SK-N-MC (cell line): ENCODE measurements around the gene PON2.
"Not testable (repeated sequence)": the region's sequence is repeated elsewhere in the genome, so short reads cannot be mapped to it uniquely, and the experiment has no call there.

Experiments used
- DNase-seq: peaks from one replicate; pipeline ENCODE4 v3.0.0-alpha.2; 2011; ENCODE audit warnings: low read depth, low spot score
- H3K27ac ChIP-seq: fragments of 200-600 bp; sonication (generic); 2 replicates; pipeline ENCODE4 v1.5.1; 2016; ENCODE audit warnings: mixed run types
- H3K36me3 ChIP-seq: fragments of 200-600 bp; sonication (generic); 2 replicates; pipeline ENCODE4 v1.6.1; 2017; ENCODE audit warnings: antibody characterized with exemption, low read length, mixed read lengths; ENCODE audit not compliant: insufficient read depth
- H3K4me3 ChIP-seq: fragments of 200-600 bp; sonication (generic); 2 replicates; pipeline ENCODE4 v1.5.1; 2016
- H3K9ac ChIP-seq: fragments of 200-600 bp; sonication (generic); 2 replicates; pipeline ENCODE4 v1.8.0; 2017; ENCODE audit warnings: mixed run types, mixed read lengths; ENCODE audit not compliant: insufficient read length
- H3K9me3 ChIP-seq: fragments of 200-600 bp; sonication (generic); 2 replicates; pipeline ENCODE4 v1.6.1; 2017; ENCODE audit warnings: low read depth, mild to moderate bottlenecking, antibody characterized with exemption, low read length, moderate library complexity, mixed read lengths
- EZH2 ChIP-seq: fragments of 200-600 bp; sonication (generic); IDR thresholded peaks from one replicate; pipeline ENCODE4 v1.6.1; 2017; ENCODE audit warnings: antibody characterized with exemption
- FOXP2 ChIP-seq: optimal IDR thresholded peaks from 2 replicates; pipeline ENCODE3; 2011; ENCODE audit warnings: mild to moderate bottlenecking, moderate library complexity; ENCODE audit not compliant: insufficient read depth; ENCODE audit errors: extremely low read length, control extremely low read depth
- POLR2AphosphoS5 ChIP-seq: IDR thresholded peaks from 2 replicates; pipeline ENCODE4 v1.6.1; 2012; ENCODE audit warnings: mild to moderate bottlenecking, low read depth, low read length, borderline replicate concordance

PON2 gene

GRCh38 chr7:95398155-95398940 is 36.5 kb downstream of the PON2 start:
- Histone ChIP-seq H3K9me3 (no peaks in the 10 kb centered on the region), H3K4me3 (no peak overlapping the region), H3K9ac (no peak overlapping the region), H3K27ac (no peak overlapping the region), H3K36me3 (no peaks in the 10 kb centered on the region)
- no peak for DNase-seq
- TF ChIP-seq FOXP2 = no peak
- TF ChIP-seq POLR2AphosphoS5 = no peak
- no peak for TF ChIP-seq EZH2

GRCh38 chr7:95397381-95397780 is 37.4 kb downstream of the PON2 start:
- no peak overlapping the region for H3K4me3 ChIP-seq
- DNase-seq = no peak
- no peaks in the 10 kb centered on the region for H3K36me3 ChIP-seq
- H3K9ac ChIP-seq = no peak overlapping the region
- no peak overlapping the region for H3K27ac ChIP-seq
- no peak for TF ChIP-seq FOXP2
- no peak for TF ChIP-seq POLR2AphosphoS5
- no peak for TF ChIP-seq EZH2
- H3K9me3 ChIP-seq = no peaks in the 10 kb centered on the region

GRCh38 chr7:95396136-95397032 is 38.4 kb downstream of the PON2 start, which contains the start of gene PON3:
Gene PON3 (minus strand): TSS chr7:95396375. CDS start chr7:95396350, 25 bp downstream.
- Histone ChIP-seq H3K36me3 (no peaks in the 10 kb centered on the region), H3K9me3 (no peaks in the 10 kb centered on the region), H3K4me3 (no peak within 1 kb of the TSS), H3K9ac (no peak within 1 kb of the TSS), H3K27ac (no peak within 1 kb of the TSS)
- DNase-seq = no peak
- TF ChIP-seq FOXP2 (no peak), EZH2 (no peak), POLR2AphosphoS5 (no peak)

GRCh38 chr7:95395755-95396135 is 39.1 kb downstream of the PON2 start:
- Histone ChIP-seq H3K9ac (no peak overlapping the region), H3K27ac (no peak overlapping the region), H3K36me3 (no peaks in the 10 kb centered on the region), H3K4me3 (no peak overlapping the region), H3K9me3 (no peaks in the 10 kb centered on the region)
- no peak for DNase-seq
- TF ChIP-seq POLR2AphosphoS5 (no peak), EZH2 (no peak), FOXP2 (no peak)

GRCh38 chr7:95394370-95394769 is 40.5 kb downstream of the PON2 start:
- no peak for TF ChIP-seq FOXP2
- TF ChIP-seq POLR2AphosphoS5 = no peak
- no peak for TF ChIP-seq EZH2
- Histone ChIP-seq H3K4me3 (no peak overlapping the region), H3K9ac (no peak overlapping the region), H3K9me3 (no peaks in the 10 kb centered on the region), H3K36me3 (no peaks in the 10 kb centered on the region), H3K27ac (no peak overlapping the region)
- no peak for DNase-seq

GRCh38 chr7:95391761-95392160 is 43.1 kb downstream of the PON2 start:
- Histone ChIP-seq H3K9me3 (no peaks in the 10 kb centered on the region), H3K4me3 (no peak overlapping the region), H3K36me3 (no peaks in the 10 kb centered on the region), H3K9ac (no peak overlapping the region), H3K27ac (no peak overlapping the region)
- TF ChIP-seq EZH2 (no peak), POLR2AphosphoS5 (no peak), FOXP2 (no peak)
- DNase-seq = no peak

- Histone ChIP-seq H3K9me3 (no peaks in the 10 kb centered on the region), H3K27ac (no peak overlapping the region), H3K36me3 (no peaks in the 10 kb centered on the region), H3K4me3 (no peak overlapping the region), H3K9ac (no peak overlapping the region)
- no peak for DNase-seq
- TF ChIP-seq EZH2 = no peak
- TF ChIP-seq POLR2AphosphoS5 = no peak
- no peak for TF ChIP-seq FOXP2
Measured at GRCh38 chr7:95389516-95389915, 45.3 kb downstream of the PON2 start.

GRCh38 chr7:95379457-95379856 is 55.4 kb downstream of the PON2 start:
- not testable (repeated sequence) for H3K9me3 ChIP-seq, H3K4me3 ChIP-seq, H3K27ac ChIP-seq, H3K9ac ChIP-seq, H3K36me3 ChIP-seq, DNase-seq
